HG03442 (cell line): ENCODE measurements around the gene INHBE.
"Not testable (repeated sequence)": the region's sequence is repeated elsewhere in the genome, so short reads cannot be mapped to it uniquely, and the experiment has no call there.

Source experiments
- ATAC-seq: cut with Tn5 transposase; IDR thresholded peaks from one replicate; pipeline ENCODE4 v1.9.1; 2021; ENCODE audit warnings: mild to moderate bottlenecking, moderate library complexity; ENCODE audit not compliant: unreplicated experiment

Gene INHBE

DNA sequence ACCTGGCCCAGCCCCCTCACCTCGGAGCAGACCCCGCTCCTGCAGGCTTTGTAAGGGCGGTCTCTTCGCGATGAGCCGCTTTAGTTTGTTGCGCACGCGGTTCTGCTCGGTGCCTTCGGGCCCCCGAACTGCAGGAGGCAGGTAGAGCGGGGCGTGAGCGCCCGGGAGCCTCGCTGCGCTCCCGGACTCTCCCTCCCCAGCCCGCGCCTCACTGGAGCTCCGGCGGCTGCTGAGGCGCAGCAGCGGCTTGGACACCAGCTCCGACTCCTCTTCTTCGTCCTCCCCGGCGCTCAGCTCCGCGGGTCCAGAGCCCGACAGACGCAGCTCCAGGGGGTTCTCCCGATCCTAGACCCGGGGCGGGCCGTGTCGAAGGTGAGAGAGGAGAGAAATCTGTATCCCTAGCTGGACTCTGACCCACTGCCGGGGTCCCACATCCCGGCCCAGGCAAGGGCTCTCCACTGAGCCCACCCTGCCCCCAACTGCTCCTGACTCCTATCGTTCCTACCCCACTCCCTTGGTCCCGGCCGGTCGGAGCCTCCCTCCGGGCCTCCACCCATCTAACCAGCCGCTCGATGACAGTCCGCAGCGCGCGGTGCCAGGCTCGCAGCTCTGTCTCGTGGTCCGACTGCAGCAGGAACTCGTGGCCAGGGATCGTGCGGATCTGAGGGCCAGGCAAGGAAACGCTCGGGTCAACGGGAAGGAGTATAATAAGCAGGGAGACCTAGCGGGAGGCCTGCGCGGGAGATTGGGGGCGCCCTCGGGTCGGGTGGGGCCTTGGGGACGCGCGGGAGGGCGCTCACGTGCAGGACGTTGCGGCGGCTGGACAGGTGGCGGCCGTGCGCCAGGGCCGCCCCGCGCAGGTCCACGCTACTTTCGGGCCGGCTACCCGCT, 20.4 kb downstream of the INHBE start:
- ATAC-seq = peak; percentile 9

DNA sequence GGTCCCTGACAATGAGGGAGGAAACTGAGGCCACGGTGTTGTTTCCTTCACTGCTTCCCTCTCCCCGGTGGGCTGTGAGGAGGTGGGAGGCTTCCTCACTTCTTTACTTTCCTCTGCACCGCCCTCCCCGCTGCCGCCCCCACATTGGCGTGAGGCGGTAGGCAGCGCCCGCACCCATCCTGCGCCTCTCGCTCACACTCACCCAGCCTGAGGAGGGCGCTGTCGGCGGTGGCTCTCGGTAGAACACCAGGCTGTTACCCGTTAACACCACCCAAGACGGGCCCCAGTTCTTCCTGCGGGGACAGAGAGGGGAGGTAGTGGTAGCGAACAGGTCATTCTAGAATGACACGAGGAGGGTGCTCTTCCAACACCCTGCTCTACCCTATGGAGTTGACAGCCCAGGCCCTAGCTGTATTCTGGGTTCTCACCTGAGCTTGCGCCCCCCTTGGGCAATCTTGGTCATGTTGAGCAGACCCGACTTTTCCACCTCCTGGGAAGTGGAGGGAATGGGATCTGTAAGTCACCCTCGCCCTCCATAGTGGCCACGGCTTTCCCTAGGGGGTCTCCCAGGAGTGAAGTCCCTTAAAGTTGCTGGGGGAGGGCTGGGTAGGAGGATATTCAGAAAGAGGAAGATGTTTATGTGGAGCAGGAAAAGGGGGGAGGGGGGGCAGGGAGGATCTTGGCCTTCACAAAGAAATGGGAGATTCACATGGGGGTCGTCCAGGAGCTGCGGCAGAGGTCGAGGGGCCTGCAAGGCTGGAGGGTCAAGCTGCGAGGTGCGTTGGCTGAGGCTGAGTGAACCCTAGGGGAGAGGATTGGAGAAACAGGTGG, 21.3 kb downstream of the INHBE start:
- ATAC-seq = peak; percentile 44

DNA sequence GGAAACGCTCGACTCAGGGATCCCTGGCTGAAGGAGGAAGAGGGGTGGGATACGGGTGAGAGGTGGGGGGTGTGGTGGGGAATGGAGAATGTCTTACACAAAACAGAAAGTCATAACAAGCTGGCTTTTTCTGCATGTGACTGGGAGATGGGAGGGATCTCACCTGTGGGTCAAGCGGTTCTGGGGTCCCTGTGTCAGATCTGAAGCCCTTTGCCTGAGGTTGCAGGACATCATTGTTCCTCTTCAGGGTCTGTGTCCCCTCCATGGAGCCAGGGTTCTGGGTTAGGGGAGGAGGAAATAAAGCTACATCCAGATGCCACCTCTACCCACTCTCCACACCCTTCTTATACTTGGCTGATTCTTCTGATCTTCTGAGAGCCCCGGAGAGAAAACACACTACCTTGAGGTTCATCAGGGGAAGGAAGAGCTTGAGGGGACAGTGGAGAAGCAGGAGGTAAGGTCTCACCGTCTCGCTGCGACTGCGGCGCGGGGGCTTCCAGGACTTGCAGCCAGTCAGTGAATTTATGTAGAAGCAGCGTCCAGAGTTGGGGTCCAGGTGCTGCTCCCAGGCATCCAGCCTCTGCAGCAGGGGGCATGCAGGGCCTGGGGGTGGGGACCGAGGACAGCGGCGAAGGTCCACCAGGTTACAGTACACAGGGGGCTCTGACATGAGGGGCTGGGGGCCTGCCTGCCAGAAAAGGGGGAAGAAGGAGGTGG, 22.0 kb downstream of the INHBE start:
- ATAC-seq = no peak

DNA sequence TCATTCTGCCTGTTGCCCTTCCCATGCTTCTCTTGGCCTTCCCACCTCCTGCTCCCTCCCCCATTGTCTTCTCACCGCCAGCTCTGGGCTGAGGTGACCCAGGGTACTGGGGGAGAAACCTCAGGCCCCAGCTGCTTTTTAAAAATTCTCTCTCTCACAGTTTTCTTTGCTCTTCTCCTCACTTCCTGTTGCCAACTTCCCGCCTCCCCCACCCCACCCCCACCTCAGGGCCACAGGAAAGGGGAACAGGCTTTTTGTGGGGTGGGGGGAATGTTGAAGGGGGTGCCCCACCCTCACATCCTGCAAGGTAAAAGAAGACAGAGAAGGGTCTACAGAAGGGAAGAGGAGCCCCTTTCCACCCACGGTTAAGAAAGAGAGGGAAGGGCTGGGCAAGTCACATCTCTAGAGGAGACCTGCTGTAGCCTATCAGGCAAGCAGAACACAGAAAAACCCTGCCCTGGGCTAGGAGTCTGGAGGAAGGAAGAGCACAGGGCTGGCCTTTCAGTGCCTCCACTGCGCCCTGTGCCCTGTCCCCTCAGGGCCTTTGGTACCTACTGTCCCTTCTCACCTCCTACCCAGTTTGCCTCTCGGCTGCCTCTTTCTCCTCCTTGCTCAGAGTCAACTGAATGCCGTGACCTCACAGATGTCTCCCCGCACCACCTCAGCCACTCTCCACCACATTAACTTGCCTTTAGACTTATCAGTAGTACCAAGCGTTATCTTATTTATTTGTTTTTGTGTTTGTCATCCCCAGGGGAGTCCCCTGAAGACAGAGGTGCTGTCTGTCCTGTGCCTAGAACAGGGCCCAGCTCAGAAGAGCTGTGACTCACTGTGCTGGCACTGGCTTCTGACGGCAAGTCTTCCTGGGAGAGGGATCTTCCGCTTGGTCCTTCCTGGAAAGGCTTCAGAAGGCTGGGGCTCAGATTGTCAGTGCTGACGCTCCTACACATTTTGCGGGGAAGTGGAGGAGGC, 22.9 kb downstream of the INHBE start:
- ATAC-seq = peak; percentile 33

DNA sequence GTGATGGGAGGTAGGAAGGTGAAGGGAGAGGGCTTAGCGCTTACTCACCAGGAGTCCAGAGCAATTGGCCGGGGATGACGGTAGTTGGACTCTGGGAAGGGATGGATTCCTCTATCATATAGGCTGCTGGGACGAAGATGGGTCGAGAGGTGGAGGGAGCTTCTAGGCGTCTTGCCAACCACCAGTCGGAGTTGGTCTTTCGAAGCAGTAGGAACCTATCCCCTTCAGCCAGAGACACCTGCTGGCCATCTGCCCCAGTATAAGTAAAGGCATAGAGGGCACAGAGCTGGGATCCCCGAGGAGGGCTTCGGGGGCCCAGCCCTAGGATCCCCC, 23.9 kb downstream of the INHBE start:
- ATAC-seq = no peak

DNA sequence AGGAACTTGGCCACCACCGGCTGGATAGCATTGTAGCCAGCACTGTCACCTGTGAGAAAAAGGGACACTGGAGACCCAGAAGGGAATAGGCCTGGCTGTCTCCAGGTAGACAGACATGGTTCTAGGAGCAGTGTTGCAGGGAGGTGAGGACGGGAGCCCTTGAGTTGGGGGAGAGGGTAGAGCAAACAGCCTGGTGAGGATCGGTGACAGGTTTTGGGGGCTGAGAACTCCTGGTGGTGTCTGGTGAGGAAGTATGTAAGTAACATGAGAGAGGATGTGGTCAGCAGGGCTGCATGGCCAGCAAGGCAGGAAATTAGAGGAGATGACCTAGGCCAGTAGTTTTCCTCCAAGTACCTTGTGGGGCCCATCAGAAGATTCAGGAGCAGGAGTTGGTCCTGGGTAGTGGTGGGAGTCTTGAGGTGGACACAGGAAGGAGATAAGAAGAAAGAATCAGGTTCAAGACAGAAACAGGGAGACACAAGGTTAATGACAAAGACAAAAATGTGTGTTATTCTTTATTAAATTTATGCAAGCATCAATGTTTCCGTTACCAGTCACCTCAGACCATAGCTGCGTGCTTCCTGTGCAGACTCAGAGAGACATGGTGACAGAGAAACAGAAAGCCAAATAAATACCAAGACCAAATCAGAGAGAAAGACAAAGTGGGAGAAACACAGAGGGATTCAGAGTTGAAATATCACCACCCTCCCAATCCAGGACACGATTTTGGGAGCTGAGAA, 24.4 kb downstream of the INHBE start, which contains the start of gene ARHGAP9:
Gene ARHGAP9, minus strand, starts transcription at position 491 of the 740 bp plus-strand sequence. Its CDS starts 460 bp downstream, at position 31.
- peak; percentile 26 for ATAC-seq

DNA sequence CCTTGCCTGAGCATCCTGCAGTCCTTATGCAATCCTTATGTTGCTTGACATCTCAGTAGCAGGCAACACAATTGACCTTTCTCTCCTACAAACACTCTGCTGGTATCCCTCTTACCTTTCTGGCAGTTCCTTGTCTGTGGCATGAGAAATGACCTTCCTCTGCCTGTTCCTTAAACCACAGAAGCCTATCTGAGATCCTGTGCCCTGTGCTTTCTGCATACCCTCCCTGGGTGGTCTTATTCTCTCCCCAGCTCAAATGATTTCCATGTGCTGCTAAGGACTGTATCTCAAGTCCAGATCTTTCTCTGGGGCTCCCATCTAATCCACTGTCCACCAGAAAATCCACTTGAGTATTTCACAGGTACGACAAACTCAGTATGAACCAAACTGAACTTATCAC, 26.6 kb downstream of the INHBE start:
- no peak for ATAC-seq

DNA sequence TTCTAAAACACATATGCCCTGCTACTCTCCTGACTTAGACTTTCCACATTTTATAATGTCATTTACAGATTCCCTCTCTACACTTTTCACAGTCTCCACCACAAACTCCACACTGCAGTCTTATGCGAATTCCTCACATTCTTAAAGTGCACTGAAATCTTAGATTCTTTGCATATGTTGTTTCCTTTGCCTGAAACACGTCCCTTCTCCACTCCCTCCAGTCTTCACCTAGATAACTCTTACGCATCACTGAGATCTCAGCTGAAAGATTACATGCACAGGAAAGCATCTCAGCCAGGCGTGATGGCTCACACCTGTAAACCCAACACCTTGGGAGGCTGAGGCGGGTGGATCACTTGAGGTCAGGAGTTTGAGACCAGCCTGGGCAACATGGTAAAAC, 28.4 kb downstream of the INHBE start:
- ATAC-seq = no peak

DNA sequence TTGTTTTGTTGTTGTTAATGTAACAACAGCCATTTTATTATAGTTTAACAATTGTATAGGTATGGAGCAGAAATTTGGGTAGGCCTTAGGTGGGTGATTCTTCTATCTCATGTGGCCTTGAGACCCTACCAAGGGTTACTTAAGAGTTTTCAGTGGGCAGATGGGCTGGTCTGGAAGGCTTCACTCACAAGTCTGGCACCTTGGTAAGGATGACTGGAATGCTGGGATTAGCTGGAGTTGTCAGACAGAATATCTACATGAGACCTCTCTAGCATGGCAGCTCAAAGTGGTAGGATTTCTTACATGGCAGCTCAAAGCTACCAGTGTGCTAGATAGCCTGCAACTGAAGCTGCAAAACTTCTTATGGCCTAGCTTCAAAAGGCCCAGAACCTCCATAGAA, 30.6 kb downstream of the INHBE start:
- no peak for ATAC-seq

DNA sequence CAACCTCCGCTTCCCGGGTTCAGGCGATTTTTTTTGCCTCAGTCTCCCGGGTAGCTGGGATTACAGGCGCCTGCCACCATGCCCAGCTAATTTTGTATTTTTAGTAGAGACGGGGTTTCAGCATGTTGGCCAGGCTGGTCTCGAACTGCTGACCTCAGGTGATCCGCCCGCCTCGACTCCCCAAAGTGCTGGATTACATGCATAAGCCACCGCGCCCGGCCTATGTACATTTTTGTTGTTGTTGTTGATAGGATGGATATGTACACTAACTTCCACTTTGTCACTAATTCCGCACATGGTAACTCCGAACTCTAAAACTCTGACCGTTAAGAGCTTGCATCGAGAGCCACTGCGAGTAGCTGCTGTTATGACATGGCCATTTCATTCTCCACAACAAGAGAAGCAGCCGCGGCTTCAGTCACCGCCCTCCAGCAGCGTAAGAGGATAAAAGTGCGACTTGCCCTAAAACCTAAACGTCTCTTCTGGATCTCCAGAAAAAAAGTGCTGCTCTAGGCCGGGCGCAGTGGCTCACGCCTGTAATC, 32.0 kb downstream of the INHBE start:
- no peak for ATAC-seq

DNA sequence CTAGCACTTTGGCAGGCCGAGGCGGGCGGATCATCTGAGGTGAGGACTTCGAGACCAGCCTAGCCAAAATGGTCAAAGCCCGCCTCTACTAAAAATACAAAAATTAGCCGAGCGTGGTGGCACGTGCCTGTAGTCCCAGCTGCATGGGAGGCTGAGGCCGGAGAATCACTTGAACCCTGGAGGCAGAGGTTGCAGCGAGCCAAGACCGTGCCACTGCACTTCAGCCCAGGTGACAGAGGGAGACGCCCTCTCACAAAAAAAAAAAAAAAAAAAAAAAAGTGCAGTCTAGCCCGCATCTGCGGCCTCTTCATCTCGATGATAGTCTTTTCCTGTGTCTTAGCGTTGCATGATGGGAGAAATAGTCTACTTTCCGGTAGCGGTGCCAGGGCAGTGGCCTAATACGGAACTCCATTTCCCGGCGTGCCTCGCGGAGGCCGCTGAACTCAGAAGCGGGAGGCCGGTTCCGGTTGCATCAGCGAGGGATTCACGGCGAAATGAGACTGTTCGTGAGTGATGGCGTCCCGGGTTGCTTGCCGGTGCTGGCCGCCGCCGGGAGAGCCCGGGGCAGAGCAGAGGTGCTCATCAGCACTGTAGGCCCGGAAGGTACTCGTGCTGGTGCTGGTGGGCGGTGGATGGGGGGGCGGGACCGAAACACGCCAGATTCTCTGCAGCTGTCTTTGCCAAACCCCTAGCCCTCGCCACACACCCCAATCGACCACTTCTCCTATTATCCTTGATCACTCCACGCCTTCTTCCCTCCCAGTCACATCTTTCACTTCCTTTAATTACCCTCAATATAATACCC, 32.7 kb downstream of the INHBE start, which contains the start of gene MARS1:
Gene MARS1, plus strand, starts transcription at position 472 of the 805 bp plus-strand sequence. Its CDS starts 23 bp downstream, at position 495.
- ATAC-seq = peak; percentile 97

DNA sequence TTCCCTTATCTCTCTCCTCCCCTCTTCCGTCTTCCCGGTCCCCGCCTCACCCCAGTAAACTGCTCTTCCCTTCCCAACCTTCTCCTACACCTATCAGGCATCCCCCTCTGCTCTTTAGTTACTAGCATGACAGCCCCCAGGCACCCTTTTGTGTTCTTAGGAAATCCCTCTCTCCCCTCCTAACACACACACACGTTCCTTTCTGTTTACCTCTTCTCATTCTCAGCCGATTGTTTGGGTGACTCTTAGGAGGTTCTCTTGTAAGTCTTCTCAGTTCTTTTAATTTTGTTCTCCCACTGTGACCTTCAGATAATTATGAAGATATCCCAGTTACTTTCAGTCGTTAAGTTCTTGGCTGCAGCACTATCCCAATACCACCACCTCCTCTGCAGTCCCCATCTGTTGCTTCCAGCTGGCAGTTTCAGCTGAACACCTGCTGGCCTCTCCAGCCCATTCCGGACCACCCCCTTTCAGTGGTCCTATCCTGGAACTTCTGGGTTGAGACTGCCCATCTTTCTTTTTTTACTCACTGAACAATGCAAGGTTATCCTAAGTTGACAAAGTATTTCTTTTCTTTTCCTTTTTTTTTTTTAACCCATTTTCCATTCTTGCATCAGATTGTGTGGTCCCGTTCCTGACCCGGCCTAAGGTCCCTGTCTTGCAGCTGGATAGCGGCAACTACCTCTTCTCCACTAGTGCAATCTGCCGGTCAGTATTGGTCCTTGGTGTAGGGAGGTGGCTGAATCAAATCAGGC, 33.5 kb downstream of the INHBE start:
- no peak for ATAC-seq

DNA sequence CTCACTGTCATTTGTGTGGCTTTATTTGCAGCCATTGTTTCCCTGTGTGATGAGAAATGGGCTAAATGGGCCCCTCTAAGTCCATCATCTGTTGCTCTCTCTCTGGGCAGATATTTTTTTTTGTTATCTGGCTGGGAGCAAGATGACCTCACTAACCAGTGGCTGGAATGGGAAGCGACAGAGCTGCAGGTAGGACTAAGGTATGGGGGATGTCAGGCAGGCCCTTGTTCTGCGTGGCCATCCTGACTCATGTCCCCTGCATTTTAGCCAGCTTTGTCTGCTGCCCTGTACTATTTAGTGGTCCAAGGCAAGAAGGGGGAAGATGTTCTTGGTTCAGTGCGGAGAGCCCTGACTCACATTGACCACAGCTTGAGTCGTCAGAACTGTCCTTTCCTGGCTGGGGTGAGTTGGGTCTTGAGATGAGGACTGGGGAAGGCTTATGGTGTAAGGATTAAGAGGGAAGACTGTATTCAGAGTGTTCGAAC, 34.1 kb downstream of the INHBE start:
- no peak for ATAC-seq

DNA sequence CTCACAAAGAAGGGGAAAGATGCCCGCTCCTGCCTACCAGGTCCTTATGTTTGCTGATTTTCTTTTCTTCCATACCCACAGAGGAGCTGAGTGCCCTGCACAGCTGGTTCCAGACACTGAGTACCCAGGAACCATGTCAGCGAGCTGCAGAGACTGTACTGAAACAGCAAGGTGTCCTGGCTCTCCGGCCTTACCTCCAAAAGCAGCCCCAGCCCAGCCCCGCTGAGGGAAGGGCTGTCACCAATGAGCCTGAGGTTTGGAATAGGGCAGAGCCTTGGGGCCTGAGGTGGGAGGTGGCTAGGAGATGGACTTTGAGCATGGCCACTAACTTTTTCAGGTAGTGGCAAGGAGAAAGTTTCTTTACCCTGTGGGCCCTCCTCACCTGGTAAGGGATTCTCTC, 35.0 kb downstream of the INHBE start:
- ATAC-seq = no peak

DNA sequence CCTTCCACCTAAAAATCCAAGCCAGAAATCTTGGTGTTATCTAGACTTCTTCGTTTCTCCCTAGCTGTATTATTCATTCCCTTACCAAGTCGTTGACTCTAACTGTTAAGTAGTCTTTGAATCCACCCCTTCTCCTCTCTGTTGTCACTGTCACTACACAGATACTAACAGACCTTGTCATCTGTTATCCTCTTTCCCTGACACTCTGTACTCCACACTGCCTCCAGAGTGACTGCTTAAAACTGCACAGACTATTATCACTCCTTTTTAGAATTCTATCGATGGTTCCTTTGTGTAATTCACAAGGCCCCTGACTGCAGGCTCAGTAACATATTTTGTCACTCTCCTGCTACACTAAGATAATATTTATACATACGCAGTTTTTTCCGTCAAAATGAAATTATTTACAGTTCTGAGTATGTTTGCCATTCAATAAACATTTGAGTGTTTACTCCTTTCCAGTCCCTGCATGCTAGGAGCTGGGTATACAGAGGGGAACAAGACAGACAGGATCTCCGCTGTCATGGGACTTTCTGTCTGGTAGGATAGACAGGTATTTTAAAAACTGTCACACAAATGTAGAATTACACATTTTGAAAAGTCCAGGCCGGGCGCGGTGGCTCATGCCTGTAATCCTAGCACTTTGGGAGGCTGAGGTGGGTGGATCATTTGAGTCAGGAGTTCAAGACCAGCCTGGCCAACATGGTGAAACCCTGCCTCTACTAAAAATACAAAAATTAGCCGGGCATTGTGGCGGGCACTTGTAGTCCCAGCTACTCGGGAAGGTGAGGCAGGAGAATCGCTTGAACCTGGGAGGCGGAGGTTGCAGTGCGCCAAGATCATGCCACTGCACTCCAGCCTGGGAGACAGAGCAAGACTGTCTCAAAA, 36.5 kb downstream of the INHBE start:
- no peak for ATAC-seq

DNA sequence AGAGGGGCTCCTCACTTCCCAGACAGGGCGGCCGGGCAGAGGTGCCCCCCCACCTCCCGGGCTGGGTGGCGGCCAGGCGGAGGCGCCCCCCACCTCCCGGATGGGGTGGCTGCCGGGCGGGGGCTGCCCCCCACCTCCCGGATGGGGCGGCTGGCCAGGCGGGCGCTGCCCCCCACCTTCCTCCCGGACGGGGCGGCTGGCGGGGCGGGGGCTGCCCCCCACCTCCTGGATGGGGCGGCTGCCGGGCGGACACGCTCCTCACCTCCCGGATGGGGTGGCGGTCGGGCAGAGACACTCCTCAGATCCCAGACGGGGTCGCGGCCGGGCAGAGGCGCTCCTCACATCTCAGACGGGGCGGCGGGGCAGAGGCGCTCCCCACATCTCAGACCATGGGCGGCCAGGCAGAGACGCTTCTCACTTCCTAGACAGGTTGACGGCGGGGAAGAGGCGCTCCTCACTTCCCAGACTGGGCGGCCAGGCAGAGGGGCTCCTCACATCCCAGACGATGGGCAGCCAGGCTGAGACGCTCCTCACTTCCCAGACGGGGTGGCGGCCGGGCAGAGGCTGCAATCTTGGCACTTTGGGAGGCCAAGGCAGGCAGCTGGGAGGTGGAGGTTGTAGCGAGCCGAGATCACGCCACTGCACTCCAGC, 40.1 kb downstream of the INHBE start:
- not testable (repeated sequence) for ATAC-seq
